Endothelial cell of umbilical vein (primary cell): ENCODE measurements around the gene C12orf57.

ENCODE experiments used
- CTCF ChIP-seq, 2 donors: IDR thresholded peaks; 1 replicate in 1 of 2; 2 replicates in 1 of 2; pipeline ENCODE4 v1.5.1; 2011; ENCODE audit warnings: low read length in 2 of 2, mild to moderate bottlenecking in 2 of 2, moderate library complexity in 2 of 2, control low read depth in 1 of 2, inconsistent platforms in 1 of 2, low read depth in 1 of 2; ENCODE audit not compliant: insufficient read depth in 1 of 2; ENCODE audit errors: extremely low read depth in 1 of 2
- EZH2 ChIP-seq: IDR thresholded peaks from 2 replicates; pipeline ENCODE4 v1.6.1; 2012; ENCODE audit warnings: borderline replicate concordance, low read depth, mild to moderate bottlenecking, moderate library complexity, low read length, inconsistent platforms; ENCODE audit not compliant: severe bottlenecking
- FOS ChIP-seq: IDR thresholded peaks from 2 replicates; pipeline ENCODE4 v1.6.1; 2011; ENCODE audit warnings: mild to moderate bottlenecking, low read length, moderate library complexity, borderline replicate concordance; ENCODE audit not compliant: insufficient read depth
- GATA2 ChIP-seq: IDR thresholded peaks from 2 replicates; pipeline ENCODE4 v1.7.0; 2011; ENCODE audit warnings: low read depth, mild to moderate bottlenecking, moderate library complexity, mixed read lengths, low read length; ENCODE audit not compliant: insufficient read length, insufficient read depth
- JUN ChIP-seq: IDR thresholded peaks from 2 replicates; pipeline ENCODE4 v1.6.1; 2011; ENCODE audit warnings: borderline replicate concordance, low read depth; ENCODE audit not compliant: insufficient read length, insufficient read depth
- MAX ChIP-seq: IDR thresholded peaks from 2 replicates; pipeline ENCODE4 v1.6.1; 2011; ENCODE audit not compliant: insufficient read depth, insufficient read length
- MYC ChIP-seq: IDR thresholded peaks from one replicate; pipeline ENCODE4 v1.6.1; 2011; ENCODE audit warnings: mild to moderate bottlenecking, low read depth, low read length
- POLR2A ChIP-seq: IDR thresholded peaks from 2 replicates; pipeline ENCODE4 v1.6.1; 2012; ENCODE audit warnings: low read depth, mild to moderate bottlenecking, control low read depth, low read length
- POLR2AphosphoS5 ChIP-seq: IDR thresholded peaks from 2 replicates; pipeline ENCODE4 v1.6.1; 2012; ENCODE audit warnings: low read depth, mild to moderate bottlenecking, control low read depth, low read length, moderate library complexity; ENCODE audit not compliant: insufficient read depth

GRCh38 chr12:6927379-6928021 is 16.3 kb upstream of the C12orf57 start, which contains the start of gene ATN1:
- TF ChIP-seq POLR2AphosphoS5 = peak; percentile 61
- TF ChIP-seq POLR2A = peak; percentile 55
- TF ChIP-seq FOS = no peak
- TF ChIP-seq CTCF (IDR thresholded peaks at IDR 0.05; ENCODE audit: extremely low read depth in 1 of 2, insufficient read depth in 1 of 2, low read depth in 1 of 2, low read length in 2 of 2) = no peak
- no peak for TF ChIP-seq MAX
- TF ChIP-seq JUN = no peak
- no peak for TF ChIP-seq GATA2
- no peak for TF ChIP-seq EZH2
- peak; percentile 36 for TF ChIP-seq MYC
